ES-I3 (cell line): ENCODE data around the gene ANGPTL4.
"Not testable (repeated sequence)": the region's sequence is repeated elsewhere in the genome, so short reads cannot be mapped to it uniquely, and the experiment has no call there.

Source experiments
- H3K36me3 ChIP-seq: 2 replicates; pipeline ENCODE4 v1.6.1; 2013; ENCODE audit warnings: mild to moderate bottlenecking, low read length, control low read depth, moderate library complexity; ENCODE audit not compliant: insufficient read depth
- H3K4me1 ChIP-seq: 2 replicates; pipeline ENCODE4 v1.6.1; 2013; ENCODE audit warnings: mild to moderate bottlenecking, control low read depth, low read length; ENCODE audit not compliant: insufficient read depth
- H3K9ac ChIP-seq: 2 replicates; pipeline ENCODE4 v1.6.1; 2013; ENCODE audit warnings: low read depth, mild to moderate bottlenecking, low read length, moderate library complexity
- H3K9me3 ChIP-seq: 2 replicates; pipeline ENCODE4 v1.6.1; 2013; ENCODE audit warnings: mild to moderate bottlenecking, low read length, moderate library complexity; ENCODE audit not compliant: control insufficient read depth, insufficient read depth

ANGPTL4 gene, protein sequence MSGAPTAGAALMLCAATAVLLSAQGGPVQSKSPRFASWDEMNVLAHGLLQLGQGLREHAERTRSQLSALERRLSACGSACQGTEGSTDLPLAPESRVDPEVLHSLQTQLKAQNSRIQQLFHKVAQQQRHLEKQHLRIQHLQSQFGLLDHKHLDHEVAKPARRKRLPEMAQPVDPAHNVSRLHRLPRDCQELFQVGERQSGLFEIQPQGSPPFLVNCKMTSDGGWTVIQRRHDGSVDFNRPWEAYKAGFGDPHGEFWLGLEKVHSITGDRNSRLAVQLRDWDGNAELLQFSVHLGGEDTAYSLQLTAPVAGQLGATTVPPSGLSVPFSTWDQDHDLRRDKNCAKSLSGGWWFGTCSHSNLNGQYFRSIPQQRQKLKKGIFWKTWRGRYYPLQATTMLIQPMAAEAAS

DNA sequence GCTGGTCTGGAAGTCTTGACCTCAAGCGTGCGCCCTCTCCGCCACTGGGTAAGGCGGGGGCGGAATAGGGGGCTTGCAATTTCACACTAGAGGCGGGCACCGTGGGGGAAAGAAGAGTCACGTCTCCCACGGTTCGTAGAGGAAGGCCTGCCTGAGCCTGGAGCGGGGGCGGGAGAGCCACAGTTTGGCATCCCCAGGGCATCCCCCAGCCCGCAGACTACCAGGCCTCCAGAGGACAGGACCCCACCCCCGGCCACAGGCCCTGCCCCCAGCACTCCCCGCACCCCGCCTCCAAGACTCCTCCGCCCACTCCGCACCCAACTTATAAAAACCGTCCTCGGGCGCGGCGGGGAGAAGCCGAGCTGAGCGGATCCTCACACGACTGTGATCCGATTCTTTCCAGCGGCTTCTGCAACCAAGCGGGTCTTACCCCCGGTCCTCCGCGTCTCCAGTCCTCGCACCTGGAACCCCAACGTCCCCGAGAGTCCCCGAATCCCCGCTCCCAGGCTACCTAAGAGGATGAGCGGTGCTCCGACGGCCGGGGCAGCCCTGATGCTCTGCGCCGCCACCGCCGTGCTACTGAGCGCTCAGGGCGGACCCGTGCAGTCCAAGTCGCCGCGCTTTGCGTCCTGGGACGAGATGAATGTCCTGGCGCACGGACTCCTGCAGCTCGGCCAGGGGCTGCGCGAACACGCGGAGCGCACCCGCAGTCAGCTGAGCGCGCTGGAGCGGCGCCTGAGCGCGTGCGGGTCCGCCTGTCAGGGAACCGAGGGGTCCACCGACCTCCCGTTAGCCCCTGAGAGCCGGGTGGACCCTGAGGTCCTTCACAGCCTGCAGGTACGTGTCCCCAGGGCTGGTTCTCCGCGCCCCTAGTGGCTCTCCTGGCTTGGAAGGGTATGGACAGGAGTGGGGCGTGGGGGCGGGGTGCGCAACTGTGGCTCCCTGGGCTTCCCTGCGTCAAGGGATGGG is at the start of gene ANGPTL4:
TSS of gene ANGPTL4 (plus strand) at position 353 of the 969 bp plus-strand sequence. CDS start at position 520, 167 bp downstream.
- peak within 1 kb of the TSS; percentile 72 for H3K9ac ChIP-seq
- peaks cover 14% of the 10 kb centered on the region; the same call in 1 of the 2 replicates for H3K4me1 ChIP-seq
- no peaks in the 10 kb centered on the region for H3K9me3 ChIP-seq
- H3K36me3 ChIP-seq = no peaks in the 10 kb centered on the region; the same call in 1 of the 2 replicates

DNA sequence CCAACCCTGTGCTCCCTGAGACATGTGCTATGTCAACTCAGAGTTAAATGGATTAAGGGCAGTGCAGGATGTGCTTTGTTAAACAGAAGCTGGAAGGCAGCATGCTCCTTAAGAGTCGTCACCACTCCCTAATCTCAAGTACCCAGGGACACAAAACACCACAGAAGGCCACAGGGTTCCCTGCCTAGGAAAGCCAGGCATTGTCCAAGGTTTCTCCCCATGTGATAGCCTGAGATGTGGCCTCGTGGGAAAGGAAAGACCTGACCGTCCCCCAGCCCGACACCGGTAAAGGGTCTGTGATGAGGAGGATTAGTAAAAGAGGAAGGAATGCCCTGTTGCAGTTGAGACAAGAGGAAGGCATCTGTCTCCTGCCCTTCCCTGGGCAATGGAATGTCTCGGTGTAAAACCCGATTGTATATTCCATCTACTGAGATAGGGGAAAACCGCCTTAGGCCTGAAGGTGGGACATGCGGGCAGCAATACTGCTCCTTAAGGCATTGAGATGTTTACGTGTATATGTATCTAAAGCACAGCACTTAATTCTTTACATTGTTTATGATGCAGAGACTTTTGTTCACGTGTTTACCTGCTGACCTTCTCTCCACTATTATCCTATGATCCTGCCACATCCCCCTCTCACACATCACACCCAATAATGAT is 48.8 kb upstream of the ANGPTL4 start:
- not testable (repeated sequence) for H3K9ac ChIP-seq, H3K4me1 ChIP-seq, H3K9me3 ChIP-seq, H3K36me3 ChIP-seq

DNA sequence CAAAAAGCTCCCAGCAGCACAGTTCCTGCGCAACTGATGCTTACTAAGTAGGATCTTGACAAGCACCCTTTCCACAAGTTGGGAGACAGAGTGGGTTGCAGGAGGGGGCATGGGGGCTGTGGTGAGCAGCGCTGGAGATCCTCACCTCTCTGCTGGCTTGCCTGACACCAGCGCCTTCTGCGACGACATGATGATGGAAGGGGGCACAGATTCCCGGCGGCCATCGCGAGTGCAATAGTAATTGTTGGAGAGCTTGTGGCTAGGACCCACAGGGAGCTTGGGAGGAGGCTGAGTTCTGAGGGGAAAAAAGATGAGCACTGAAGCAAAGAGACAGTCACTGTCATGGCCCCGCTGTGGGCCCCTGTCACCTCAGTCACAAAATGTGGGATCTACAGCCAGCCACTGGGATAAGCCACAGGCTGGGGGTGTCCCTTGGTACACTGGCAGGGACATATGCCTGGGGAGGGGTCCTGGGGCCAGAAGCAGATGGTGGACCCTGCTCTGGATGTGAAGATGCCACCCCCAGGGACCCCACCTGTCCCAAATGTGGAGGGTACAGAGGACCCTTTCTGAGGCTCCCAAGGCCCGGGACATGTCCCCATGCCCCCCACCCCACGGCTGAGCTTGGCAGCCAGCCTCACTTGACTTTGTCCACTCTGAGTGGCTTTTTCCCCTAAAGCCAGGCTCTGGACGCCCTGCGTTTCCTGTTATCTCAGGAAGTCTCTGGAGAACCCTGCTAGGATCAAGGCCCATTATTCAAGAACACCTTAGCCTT is 47.4 kb upstream of the ANGPTL4 start:
- H3K9ac ChIP-seq = no peak overlapping the region
- no peaks in the 10 kb centered on the region for H3K9me3 ChIP-seq
- peaks cover 6% of the 10 kb centered on the region for H3K36me3 ChIP-seq

DNA sequence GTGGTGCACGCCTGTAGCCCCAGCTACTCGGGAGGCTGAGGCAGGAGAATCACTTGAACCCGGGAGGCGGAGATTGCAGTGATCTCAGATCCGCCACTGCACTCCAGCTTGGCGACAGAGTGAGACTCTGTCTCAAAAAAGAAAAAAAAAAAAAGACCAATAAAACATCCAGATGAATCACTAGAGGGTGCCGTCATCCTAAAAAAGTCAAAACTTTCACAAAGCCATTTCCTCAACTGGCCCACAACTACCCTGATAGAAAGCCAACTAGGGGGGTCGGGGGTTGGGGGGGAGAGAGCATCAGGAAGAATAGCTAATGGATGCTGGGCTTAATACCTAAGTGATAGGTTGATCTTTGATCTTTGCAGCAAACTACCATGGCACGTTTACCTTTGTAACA is 45.1 kb upstream of the ANGPTL4 start:
- H3K9ac ChIP-seq, H3K9me3 ChIP-seq, H3K4me1 ChIP-seq: not testable (repeated sequence)
- H3K36me3 ChIP-seq = peaks cover 19% of the 10 kb centered on the region

More for the DNA sequence above, 47.4 kb upstream of the ANGPTL4 start:
- H3K4me1 ChIP-seq = no peaks in the 10 kb centered on the region

DNA sequence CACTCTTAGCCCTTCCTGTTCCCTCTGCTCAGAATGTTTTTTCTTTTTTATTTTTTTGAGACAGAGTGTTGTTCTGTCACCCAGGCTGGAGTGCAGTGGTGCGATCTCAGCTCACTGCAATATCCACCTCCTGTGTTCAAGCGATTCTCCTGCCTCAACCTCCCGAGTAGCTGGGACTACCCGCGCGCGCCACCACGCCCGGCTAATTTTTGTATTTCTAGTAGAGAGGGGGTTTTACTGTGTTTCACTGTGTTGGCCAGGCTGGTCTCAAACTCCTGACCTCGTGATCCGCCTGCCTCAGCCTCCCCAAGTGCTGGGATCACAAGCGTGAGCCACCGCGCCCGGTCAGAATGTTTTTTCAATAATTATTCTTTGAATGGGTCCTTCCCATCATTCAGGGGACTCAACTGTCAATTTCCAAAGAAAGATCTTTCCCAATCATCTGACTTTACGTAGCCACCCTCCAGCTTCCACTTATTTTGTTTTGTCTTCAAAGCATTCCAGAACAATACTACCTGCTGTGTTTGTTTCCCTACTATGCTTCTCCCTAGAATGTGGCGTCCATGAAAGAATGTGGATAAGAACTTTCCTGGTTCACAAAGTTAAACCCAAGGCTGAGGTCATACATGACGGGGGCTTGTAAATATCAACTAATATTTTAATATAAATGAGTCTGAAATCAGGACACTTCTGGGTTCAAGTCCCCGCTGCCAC is 44.0 kb upstream of the ANGPTL4 start:
- Histone ChIP-seq H3K36me3 (peaks cover 17% of the 10 kb centered on the region), H3K9ac (peak overlapping the region; percentile 78; the same call in 1 of the 2 replicates), H3K4me1 (peaks cover 3% of the 10 kb centered on the region; the same call in 1 of the 2 replicates), H3K9me3 (no peaks in the 10 kb centered on the region)

DNA sequence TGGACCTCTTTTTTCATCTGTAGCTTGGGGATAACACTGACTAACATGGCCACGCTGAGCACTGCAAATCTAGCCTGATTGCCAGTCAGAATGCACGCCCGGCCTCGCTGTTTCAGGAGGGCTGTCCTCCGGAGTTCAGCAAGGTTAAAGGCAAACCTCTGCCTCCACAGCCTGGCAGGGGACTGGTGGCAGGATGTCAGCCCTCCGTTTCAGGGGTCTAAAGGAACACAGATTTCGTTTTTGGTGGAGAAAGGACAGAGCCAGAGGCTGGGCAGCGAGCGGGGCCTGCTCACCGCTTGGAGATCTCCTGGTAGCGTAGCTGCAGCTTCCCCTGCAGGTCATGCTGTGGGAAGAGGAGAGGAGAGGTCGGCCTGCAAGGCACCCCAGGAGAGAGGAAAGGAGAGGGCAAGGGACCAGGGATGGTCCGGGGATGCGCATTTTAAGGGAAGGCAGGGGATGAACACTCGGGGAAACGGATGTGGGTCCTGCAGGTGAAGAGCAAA is 43.3 kb upstream of the ANGPTL4 start:
- Histone ChIP-seq H3K9me3 (no peaks in the 10 kb centered on the region), H3K4me1 (peaks cover 3% of the 10 kb centered on the region; the same call in 1 of the 2 replicates), H3K36me3 (peaks cover 16% of the 10 kb centered on the region), H3K9ac (peak overlapping the region; percentile 78)

DNA sequence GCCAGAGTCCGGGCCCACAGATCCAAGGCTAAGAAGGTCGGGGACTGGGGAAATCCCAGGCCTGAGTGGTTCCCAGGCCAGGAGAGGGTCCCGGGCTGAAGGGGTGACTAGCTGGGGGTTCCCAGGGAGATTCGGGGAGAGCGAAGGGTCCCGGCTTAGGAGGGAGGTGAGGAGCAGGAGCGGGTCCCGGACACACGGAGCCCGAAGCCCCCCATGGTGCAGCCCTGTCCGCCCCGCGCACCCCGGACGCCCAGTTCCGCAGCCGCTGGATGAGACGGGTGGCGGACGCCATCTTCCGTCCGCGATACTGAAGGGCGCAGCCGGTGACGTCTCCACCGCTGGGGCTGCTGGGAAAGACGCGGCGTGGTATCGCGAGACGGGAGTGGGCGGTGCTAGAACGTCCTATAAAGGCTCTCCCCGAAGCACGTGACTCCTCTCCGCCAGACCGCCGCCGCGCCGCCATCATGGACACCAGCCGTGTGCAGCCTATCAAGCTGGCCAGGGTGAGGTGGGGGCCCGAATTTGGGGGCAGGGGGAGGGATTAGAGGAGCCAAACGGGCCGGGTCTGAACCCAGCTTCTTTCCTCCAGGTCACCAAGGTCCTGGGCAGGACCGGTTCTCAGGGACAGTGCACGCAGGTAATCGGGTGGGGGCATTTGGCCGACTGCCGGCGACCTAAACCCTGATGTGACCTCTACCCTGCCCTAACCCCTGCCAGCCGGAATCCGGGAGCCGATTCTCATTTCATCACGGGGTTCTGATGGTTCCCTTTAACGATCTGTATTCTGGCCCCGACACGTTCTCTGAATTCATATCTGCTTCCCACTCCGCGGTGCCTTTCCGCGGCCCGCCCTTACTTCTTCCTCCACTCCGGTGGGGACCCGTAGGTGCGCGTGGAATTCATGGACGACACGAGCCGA is 42.6 kb upstream of the ANGPTL4 start, which contains the start of the genes NDUFA7 and RPS28:
TSS of gene NDUFA7 (minus strand) at position 309 of the 919 bp plus-strand sequence. CDS start at position 292, 17 bp downstream.
TSS of gene RPS28 (plus strand) at position 430 of the 919 bp plus-strand sequence. CDS start at position 465, 35 bp downstream.
- peaks cover 3% of the 10 kb centered on the region; the same call in 1 of the 2 replicates for H3K4me1 ChIP-seq
- H3K9ac ChIP-seq = peak within 1 kb of the TSS; percentile 78
- H3K9me3 ChIP-seq = no peaks in the 10 kb centered on the region
- H3K36me3 ChIP-seq = peaks cover 16% of the 10 kb centered on the region

DNA sequence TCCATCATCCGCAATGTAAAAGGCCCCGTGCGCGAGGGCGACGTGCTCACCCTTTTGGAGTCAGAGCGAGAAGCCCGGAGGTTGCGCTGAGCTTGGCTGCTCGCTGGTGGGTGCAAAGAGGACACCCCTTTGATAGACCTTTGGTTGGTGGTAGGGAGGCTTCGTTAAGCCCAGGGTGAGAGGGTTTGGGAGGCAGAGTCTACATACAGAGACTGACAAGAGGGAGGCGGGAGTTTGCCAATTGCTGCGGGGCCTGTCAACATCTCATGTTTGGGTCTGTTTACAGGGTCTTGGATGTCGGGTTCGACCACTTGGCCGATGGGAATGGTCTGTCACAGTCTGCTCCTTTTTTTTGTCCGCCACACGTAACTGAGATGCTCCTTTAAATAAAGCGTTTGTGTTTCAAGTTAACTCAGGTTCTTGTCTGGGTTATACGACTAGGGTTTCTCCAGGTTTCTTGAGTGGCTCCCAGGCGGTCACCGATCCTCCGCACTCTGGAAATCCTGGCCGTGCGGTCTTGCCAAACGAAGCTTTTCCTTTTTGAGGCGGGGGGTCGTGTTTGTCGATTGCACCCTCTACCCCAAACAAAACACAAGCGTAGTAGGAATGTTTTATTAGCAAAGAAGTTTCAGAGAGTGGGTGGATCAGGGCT is 41.8 kb upstream of the ANGPTL4 start:
- Histone ChIP-seq H3K4me1 (peaks cover 3% of the 10 kb centered on the region; the same call in 1 of the 2 replicates), H3K9ac (peak overlapping the region; percentile 78), H3K9me3 (no peaks in the 10 kb centered on the region), H3K36me3 (peaks cover 16% of the 10 kb centered on the region)

DNA sequence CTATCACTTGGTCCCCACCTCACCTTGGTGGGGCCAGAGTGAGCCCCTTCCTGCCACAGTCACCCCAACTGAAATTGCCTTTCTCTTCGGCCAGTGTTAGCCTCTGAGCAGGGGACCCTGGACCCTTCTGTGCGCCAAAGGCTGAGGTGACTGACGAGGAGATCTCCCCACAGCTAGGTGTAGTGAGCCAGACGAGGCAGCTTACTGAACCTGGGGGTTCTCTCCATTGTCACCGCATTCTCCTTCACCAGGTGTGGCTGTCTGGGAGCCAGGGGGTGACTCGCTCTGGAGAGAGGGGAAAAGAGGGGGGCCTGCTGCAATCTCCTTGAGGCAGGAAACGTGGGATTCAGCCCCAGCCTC is 41.3 kb upstream of the ANGPTL4 start:
- Histone ChIP-seq H3K4me1 (peaks cover 3% of the 10 kb centered on the region; the same call in 1 of the 2 replicates), H3K9me3 (no peaks in the 10 kb centered on the region), H3K36me3 (peaks cover 16% of the 10 kb centered on the region), H3K9ac (peak overlapping the region; percentile 78)

DNA sequence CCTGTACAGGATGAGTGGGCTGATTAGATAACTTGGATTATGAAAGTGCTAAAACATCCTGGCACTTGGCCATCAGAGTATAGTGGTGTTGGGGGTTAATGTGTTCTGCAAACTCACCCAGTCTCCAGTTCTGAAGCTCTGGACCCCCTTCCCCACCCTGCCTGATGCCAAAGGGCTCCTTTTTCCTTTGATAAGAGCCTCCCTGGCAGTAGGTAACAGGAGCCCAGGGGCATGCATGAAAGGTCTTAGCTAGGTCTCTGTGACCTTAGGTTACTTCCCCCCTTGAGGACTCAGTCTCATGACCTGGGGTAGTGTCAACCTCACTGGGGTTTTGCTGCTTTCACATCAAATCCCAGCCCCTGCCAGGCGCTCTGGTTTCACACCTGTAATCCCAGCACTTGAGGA is 40.2 kb upstream of the ANGPTL4 start:
- H3K36me3 ChIP-seq = peaks cover 16% of the 10 kb centered on the region
- no peak overlapping the region for H3K9ac ChIP-seq
- peaks cover 3% of the 10 kb centered on the region; the same call in 1 of the 2 replicates for H3K4me1 ChIP-seq
- H3K9me3 ChIP-seq = no peaks in the 10 kb centered on the region

DNA sequence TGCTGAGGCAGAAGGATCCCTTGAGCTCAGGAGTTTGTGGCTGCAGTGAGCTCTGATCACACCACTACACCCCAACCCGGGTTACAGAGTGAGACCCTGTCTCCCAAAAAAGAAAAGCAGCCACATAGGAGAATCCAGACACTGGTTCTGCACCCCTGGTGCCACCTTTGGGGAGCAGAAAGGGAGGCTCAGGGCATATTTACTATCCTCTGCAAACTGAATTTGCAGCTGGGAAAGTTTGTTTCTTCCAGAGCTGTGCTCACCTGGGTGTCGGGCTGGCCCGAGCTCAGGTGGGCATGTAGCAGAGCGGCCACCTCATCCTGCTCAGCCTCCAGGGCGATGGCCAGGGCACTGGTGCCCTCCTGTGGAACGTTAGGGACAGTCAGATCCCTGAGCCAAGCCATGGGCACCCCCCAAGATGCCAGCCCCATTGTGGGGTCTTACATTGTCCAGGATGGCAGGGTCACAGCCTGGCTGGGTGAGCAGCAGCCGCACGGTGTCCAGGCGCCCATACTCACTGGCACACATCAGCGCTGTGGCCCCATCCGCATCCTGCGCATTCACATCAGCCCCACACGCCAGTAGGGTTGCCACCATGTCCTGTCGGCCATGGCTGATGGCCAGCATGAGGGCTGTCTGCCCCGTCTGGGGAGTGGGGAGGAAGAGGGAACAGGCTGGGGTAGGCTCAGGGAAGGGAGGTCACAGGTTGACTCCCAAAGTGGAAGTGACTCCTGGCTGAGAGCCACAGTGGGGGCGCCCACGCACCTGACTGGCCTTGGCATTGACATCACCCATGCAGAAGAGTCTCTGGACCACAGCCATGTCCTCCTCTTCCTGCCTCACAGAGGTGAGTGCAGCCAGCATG is 39.5 kb upstream of the ANGPTL4 start:
- Histone ChIP-seq H3K36me3 (peaks cover 16% of the 10 kb centered on the region), H3K4me1 (peaks cover 3% of the 10 kb centered on the region; the same call in 1 of the 2 replicates), H3K9me3 (no peaks in the 10 kb centered on the region), H3K9ac (no peak overlapping the region)
